Gastrocnemius medialis (tissue), 4 donors: ENCODE data around the gene KCNIP4. TPM values are rescaled to one million over a fixed set of nuclear protein-coding genes. Genes with fewer than 3 reads are reported as not detected.

Source experiments
- ATAC-seq, 2 donors: fragments of 150-250 bp; one replicate each; pipeline ENCODE4 v1.9.1; 2016
- DNase-seq, 2 donors: peaks; one replicate each; pipeline ENCODE4 v3.0.0-alpha.2; 2019
- H3K27ac ChIP-seq, 4 donors: fragments of 200-600 bp; sonication (generic); 1 replicate in 1 of 4; 2 replicates in 3 of 4; pipeline ENCODE4 v1.5.1; 2016 to 2018; ENCODE audit warnings: mild to moderate bottlenecking in 2 of 4, moderate library complexity in 1 of 4
- H3K27me3 ChIP-seq, 3 donors: fragments of 200-600 bp; sonication (generic) in 2 of 3; 1 replicate in 1 of 3; 2 replicates in 2 of 3; pipeline versions ENCODE4 v1.5.1 to v1.6.0; 2016 to 2019; ENCODE audit warnings: mild to moderate bottlenecking in 1 of 3, moderate library complexity in 1 of 3
- H3K36me3 ChIP-seq, 2 donors: fragments of 200-600 bp; sonication (generic) in 1 of 2; one replicate each; pipeline ENCODE4 v1.5.1; 2017 to 2018
- H3K4me1 ChIP-seq, 2 donors: fragments of 200-600 bp; sonication (generic) in 1 of 2; one replicate each; pipeline ENCODE4 v1.5.1; 2016 to 2017; ENCODE audit warnings: mild to moderate bottlenecking in 2 of 2
- H3K4me3 ChIP-seq, 4 donors: fragments of 200-600 bp; sonication (generic) in 3 of 4; 1 replicate in 1 of 4; 2 replicates in 3 of 4; pipeline ENCODE4 v1.5.1; 2016 to 2019; ENCODE audit warnings: mild to moderate bottlenecking in 2 of 4
- H3K9me3 ChIP-seq, 3 donors: fragments of 200-600 bp; sonication (generic) in 2 of 3; 1 replicate in 1 of 3; 2 replicates in 2 of 3; pipeline ENCODE4 v1.5.1; 2016 to 2019
- CTCF ChIP-seq, 5 experiments: fragments of 450-650 bp in 3 of 5; fragments of 200-600 bp in 2 of 5; sonication (generic) in 2 of 5; IDR thresholded peaks in 4 of 5; conservative IDR thresholded peaks in 1 of 5; 1 replicate in 4 of 5; 2 replicates in 1 of 5; pipeline ENCODE4 v1.5.1; 2016 to 2019; ENCODE audit warnings: antibody characterized with exemption in 5 of 5, mild to moderate bottlenecking in 3 of 5, moderate library complexity in 3 of 5
- POLR2A ChIP-seq, 2 donors: fragments of 450-650 bp; IDR thresholded peaks; one replicate each; pipeline ENCODE4 v1.6.1; 2017; ENCODE audit warnings: antibody characterized with exemption in 2 of 2, mild to moderate bottlenecking in 2 of 2, moderate library complexity in 2 of 2
- in situ Hi-C, 4 donors: fragments of 200-750 bp; cut with MboI; loops; one replicate each; pipeline versions ENCODE4 v1.15.0 to v1.8.0; 2017; ENCODE audit warnings: low sequenced_read_pairs in 4 of 4
- intact Hi-C: fragments of 100-400 bp; cut with DNase I; formaldehyde crosslinking; loops from one replicate; pipeline ENCODE4 v1.15.1; 2023; ENCODE audit warnings: low total_unique reads
- total RNA-seq, 4 donors: library from RNA; depleted of rRNA; stranded (reverse); fragments of >200 nt; gene quantifications; one replicate each; pipeline versions ENCODE4 v1.1.0 to v1.2.3, GENCODE V29; 2016

Gene KCNIP4
- total RNA-seq, 4 donors from 2014 or later, result not detected

- no peak for TF ChIP-seq CTCF (IDR thresholded peaks at IDR 0.05 in 4 of 5, conservative IDR thresholded peaks at IDR 0.05 in 1 of 5)
- no peak for TF ChIP-seq POLR2A (IDR thresholded peaks at IDR 0.05)
- H3K4me1 ChIP-seq, result no peaks in the 10 kb centered on the region
- no peak for ATAC-seq
- H3K27ac ChIP-seq, result no peak overlapping the region
- in situ Hi-C loops, result no loop called here
- DNase-seq, result no peak
- H3K27me3 ChIP-seq, result no peaks in the 10 kb centered on the region
- intact Hi-C loops, result no loop called here
- no peak overlapping the region for H3K4me3 ChIP-seq
- H3K36me3 ChIP-seq, result no peaks in the 10 kb centered on the region
- no peaks in the 10 kb centered on the region for H3K9me3 ChIP-seq
These were observed 571.5 kb downstream of the KCNIP4 start for GRCh38 chr4:21377046-21377445.

GRCh38 chr4:21376176-21376575, 572.4 kb downstream of the KCNIP4 start:
- ATAC-seq, result no peak
- H3K4me1 ChIP-seq, result no peaks in the 10 kb centered on the region
- no peak overlapping the region for H3K4me3 ChIP-seq
- in situ Hi-C loops (no loop called here), intact Hi-C loops (no loop called here)
- no peaks in the 10 kb centered on the region for H3K9me3 ChIP-seq
- TF ChIP-seq POLR2A (IDR thresholded peaks at IDR 0.05) (no peak), CTCF (IDR thresholded peaks at IDR 0.05 in 4 of 5, conservative IDR thresholded peaks at IDR 0.05 in 1 of 5) (no peak)
- DNase-seq, result no peak
- no peak overlapping the region for H3K27ac ChIP-seq
- H3K36me3 ChIP-seq, result no peaks in the 10 kb centered on the region
- no peaks in the 10 kb centered on the region for H3K27me3 ChIP-seq

- no peaks in the 10 kb centered on the region for H3K4me1 ChIP-seq
- no peak overlapping the region for H3K27ac ChIP-seq
- H3K27me3 ChIP-seq, result no peaks in the 10 kb centered on the region
- in situ Hi-C loops (no loop called here), intact Hi-C loops (no loop called here)
- TF ChIP-seq POLR2A (IDR thresholded peaks at IDR 0.05), result no peak
- H3K4me3 ChIP-seq, result no peak overlapping the region
- H3K36me3 ChIP-seq, result no peaks in the 10 kb centered on the region
- H3K9me3 ChIP-seq, result no peaks in the 10 kb centered on the region
- DNase-seq (no peak), ATAC-seq (no peak)
These were observed 573.8 kb downstream of the KCNIP4 start for GRCh38 chr4:21374641-21375368.

- H3K27me3 ChIP-seq, result no peaks in the 10 kb centered on the region
- H3K27ac ChIP-seq, result no peak overlapping the region
- no peak overlapping the region for H3K4me3 ChIP-seq
- intact Hi-C loops (no loop called here), in situ Hi-C loops (no loop called here)
- no peaks in the 10 kb centered on the region for H3K4me1 ChIP-seq
- H3K9me3 ChIP-seq, result no peaks in the 10 kb centered on the region
- no peak for ATAC-seq
- no peak for TF ChIP-seq CTCF (IDR thresholded peaks at IDR 0.05 in 4 of 5, conservative IDR thresholded peaks at IDR 0.05 in 1 of 5)
- no peaks in the 10 kb centered on the region for H3K36me3 ChIP-seq
- DNase-seq, result no peak
These were observed 581.0 kb downstream of the KCNIP4 start for GRCh38 chr4:21367567-21367966.

- TF ChIP-seq CTCF (IDR thresholded peaks at IDR 0.05 in 4 of 5, conservative IDR thresholded peaks at IDR 0.05 in 1 of 5) (no peak), POLR2A (IDR thresholded peaks at IDR 0.05) (no peak)
- no peak for DNase-seq
- intact Hi-C loops, result no loop called here
These were observed 581.7 kb downstream of the KCNIP4 start for GRCh38 chr4:21366840-21367239.

More at GRCh38 chr4:21366840-21367239, 581.7 kb downstream of the KCNIP4 start:
- in situ Hi-C loops, result no loop called here
- H3K27ac ChIP-seq, result no peak overlapping the region
- H3K9me3 ChIP-seq, result no peaks in the 10 kb centered on the region
- H3K4me3 ChIP-seq, result no peak overlapping the region
- H3K36me3 ChIP-seq, result no peaks in the 10 kb centered on the region
- no peak for ATAC-seq
- H3K27me3 ChIP-seq, result no peaks in the 10 kb centered on the region
- H3K4me1 ChIP-seq, result no peaks in the 10 kb centered on the region
